Measurements from ENCODE around the gene LRRC4B.

Gene LRRC4B

DNA sequence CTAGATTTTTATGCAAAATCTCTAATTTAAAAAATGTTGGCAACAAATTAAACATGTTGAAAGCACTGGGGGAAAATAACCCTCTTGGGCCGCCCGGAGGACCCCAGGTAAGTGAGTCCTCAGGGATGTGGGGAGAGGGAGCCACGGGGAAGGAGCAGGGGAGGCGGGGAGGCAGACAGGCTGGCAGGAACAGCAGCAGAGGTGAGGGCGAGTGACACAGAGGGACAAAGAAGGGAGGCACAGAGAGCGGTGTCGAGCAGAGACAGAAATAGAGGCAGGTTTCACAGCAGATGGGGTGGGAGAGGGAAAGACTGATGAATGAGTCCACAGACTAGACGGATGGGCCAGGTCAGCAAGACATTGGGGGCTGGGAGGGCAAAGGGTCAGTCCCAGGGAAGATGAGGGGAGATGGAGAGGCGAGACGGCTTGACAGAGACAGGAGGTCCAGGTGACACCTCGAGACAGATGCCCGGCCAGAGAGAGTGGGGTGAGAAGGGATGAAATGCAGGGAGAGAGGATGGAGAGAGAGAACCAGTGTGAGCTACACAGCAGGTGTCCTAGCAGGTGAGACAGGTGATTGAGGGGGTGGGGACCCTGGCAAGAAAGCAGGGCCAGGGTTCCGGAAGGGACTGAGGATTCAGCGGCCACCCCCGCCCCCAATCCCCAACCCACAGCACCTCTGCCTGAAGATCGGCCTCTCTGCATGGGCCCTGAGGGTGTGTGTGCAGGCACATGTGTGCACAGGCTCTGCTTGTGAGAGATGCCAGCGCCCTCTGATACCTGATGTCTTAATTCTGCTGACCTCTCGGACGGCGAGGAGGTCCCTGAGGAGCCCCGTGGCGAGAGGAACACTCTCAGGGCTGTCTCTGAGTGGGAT, 3.8 kb downstream of the LRRC4B start:
- Mint-ChIP-seq H3K27ac (peak overlapping the region; percentile 28), H3K9me3 (no peaks in the 10 kb centered on the region), H3K4me3 (no peak overlapping the region), H3K27me3 (peaks cover 41% of the 10 kb centered on the region), H3K4me1 (peaks cover 15% of the 10 kb centered on the region), H3K36me3 (peaks cover 2% of the 10 kb centered on the region)
- ATAC-seq (ENCODE audit: low read depth) = no peak
- no peak for DNase-seq (ENCODE audit: low spot score in 2 of 2)

DNA sequence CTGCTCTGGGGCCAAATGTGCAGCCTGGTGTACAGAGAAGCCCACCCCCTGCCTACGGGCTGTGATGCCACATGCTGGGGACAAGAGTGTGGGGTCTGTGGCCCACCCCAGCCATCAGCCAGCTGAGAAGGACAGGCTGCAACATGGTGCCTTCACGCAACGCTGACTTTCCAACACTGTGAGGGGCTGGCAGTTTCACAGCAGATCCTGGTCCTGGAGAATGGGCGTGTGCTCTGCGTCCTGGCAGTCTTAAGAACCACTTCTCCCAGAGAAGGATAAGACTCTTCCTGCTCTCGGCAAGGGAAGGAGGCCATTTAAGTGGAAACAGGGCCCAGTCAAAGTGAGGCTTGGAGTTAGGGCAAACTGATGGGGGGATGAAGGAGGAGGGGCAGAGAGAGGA, 4.6 kb downstream of the LRRC4B start:
- Mint-ChIP-seq H3K27ac (no peak overlapping the region), H3K9me3 (no peaks in the 10 kb centered on the region), H3K36me3 (peaks cover 2% of the 10 kb centered on the region), H3K27me3 (peaks cover 34% of the 10 kb centered on the region), H3K4me1 (peaks cover 15% of the 10 kb centered on the region), H3K4me3 (no peak overlapping the region)
- ATAC-seq (ENCODE audit: low read depth) (no peak), DNase-seq (ENCODE audit: low spot score in 2 of 2) (no peak)

DNA sequence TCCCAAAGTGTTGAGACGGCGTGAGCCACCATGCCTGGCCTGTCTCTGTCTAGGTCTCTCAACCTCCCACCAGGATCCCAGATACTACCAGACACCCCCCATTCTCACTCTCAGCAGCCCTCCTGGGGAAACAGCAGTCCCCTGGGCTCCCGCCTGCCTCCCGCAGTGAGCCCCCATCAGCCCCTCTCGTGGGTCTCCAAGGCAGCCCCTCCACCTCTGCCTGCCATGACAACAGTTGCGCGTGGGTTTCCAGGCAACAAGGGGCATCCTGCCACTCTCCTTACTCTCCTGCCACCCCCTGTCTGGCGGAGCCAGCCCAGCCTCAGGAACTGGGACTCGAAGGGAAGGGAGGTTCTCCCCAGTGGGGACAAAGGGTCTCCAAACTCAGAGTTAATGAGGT, 5.2 kb downstream of the LRRC4B start:
- Mint-ChIP-seq H3K27me3 (peaks cover 33% of the 10 kb centered on the region), H3K27ac (no peak overlapping the region), H3K4me1 (peaks cover 15% of the 10 kb centered on the region), H3K4me3 (no peak overlapping the region), H3K36me3 (peaks cover 2% of the 10 kb centered on the region), H3K9me3 (no peaks in the 10 kb centered on the region)
- no peak for ATAC-seq (ENCODE audit: low read depth)
- DNase-seq (ENCODE audit: low spot score in 2 of 2) = no peak

DNA sequence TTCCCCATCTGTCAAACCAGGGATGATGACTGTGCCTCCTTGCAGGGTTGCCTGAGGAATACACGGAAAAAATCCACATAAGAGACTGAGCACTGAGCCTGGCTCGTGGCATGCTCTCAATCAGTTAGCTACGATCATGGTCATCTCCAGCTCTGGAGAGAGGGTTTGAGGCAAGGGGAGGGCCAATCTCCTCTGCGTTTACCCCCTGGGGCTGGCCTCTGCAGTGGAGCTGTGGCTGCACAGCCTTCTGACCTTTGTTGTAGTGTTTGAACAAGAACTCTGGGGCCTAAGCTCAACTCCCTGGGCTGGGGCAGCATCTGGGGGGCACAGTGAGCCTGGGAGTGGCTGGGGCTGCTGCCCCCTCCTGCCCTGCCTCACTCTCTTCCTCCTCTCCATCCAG, 5.9 kb downstream of the LRRC4B start:
- DNase-seq (ENCODE audit: low spot score in 2 of 2) = no peak
- Mint-ChIP-seq H3K36me3 (peaks cover 2% of the 10 kb centered on the region), H3K9me3 (no peaks in the 10 kb centered on the region), H3K27ac (no peak overlapping the region), H3K4me3 (no peak overlapping the region), H3K27me3 (peaks cover 33% of the 10 kb centered on the region), H3K4me1 (peaks cover 15% of the 10 kb centered on the region)
- ATAC-seq (ENCODE audit: low read depth) = no peak

DNA sequence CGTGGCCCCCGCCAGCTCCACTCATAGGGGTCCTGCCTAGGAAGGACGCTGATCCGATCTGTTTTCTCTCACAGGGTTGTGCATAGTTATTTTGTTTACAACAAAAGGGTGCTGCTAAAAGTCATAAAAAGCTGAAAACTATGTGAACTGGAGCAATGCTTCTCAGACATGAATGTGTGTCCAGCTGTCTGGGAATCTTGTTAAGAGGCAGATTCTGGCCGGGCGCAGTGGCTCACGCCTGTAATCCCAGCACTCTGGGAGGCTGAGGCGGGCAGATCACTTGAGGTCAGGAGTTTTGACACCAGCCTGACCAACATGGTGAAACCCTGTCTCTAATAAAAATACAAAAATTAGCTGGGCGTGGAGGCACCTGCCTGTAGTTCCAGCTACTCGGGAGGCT, 8.6 kb downstream of the LRRC4B start:
- no peaks in the 10 kb centered on the region for H3K9me3 Mint-ChIP-seq

DNA sequence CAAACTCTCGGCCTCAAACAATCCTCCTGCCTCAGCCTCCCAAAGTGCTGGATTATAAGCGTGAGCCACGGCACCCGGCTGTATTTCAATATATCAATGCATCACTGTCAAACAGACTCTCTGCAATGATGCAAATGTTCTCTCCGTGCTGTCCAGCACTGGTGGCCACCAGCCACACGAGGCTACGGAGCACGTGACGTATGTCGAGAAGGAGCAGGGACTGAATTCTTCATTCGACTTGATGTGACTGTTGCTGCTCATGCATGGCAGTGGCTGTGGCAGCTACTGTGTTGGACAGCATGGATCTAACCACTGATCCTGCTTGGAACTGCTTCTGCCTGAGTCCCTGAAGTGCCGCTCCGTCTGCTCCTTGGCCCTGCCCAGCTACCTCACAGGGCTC, 9.8 kb downstream of the LRRC4B start:
- Mint-ChIP-seq H3K4me1 (peaks cover 5% of the 10 kb centered on the region), H3K27ac (no peak overlapping the region), H3K36me3 (no peaks in the 10 kb centered on the region), H3K4me3 (no peak overlapping the region), H3K9me3 (no peaks in the 10 kb centered on the region), H3K27me3 (peaks cover 30% of the 10 kb centered on the region)
- no peak for DNase-seq (ENCODE audit: low spot score in 2 of 2)
- no peak for ATAC-seq (ENCODE audit: low read depth)

More for the DNA sequence above, 8.6 kb downstream of the LRRC4B start:
- Mint-ChIP-seq H3K4me3 (no peak overlapping the region), H3K27ac (no peak overlapping the region), H3K27me3 (peaks cover 32% of the 10 kb centered on the region), H3K4me1 (peaks cover 8% of the 10 kb centered on the region), H3K36me3 (no peaks in the 10 kb centered on the region)
- DNase-seq (ENCODE audit: low spot score in 2 of 2) (no peak), ATAC-seq (ENCODE audit: low read depth) (no peak)

DNA sequence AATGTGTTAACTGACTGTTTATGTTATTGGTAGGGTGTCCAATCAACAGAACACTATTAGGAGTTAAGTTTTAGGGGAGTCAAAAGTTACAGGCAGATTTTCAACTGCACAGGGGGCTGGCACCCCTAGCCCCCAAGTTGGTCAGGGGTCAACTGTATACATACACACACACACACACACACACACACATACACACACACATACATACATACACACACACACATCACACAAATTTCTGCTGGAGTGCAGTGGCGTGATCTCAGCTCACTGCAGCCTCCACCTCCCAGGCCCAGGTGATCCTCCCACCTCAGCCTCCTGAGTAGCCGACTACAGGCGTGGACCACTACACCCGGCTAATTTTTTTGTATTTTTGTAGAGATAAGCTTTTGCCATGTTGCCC, 10.2 kb downstream of the LRRC4B start:
- ATAC-seq (ENCODE audit: low read depth) (no peak), DNase-seq (ENCODE audit: low spot score in 2 of 2) (no peak)
- Mint-ChIP-seq H3K27ac (no peak overlapping the region), H3K9me3 (no peaks in the 10 kb centered on the region), H3K4me1 (peaks cover 9% of the 10 kb centered on the region), H3K36me3 (no peaks in the 10 kb centered on the region), H3K27me3 (peaks cover 32% of the 10 kb centered on the region), H3K4me3 (no peak overlapping the region)

DNA sequence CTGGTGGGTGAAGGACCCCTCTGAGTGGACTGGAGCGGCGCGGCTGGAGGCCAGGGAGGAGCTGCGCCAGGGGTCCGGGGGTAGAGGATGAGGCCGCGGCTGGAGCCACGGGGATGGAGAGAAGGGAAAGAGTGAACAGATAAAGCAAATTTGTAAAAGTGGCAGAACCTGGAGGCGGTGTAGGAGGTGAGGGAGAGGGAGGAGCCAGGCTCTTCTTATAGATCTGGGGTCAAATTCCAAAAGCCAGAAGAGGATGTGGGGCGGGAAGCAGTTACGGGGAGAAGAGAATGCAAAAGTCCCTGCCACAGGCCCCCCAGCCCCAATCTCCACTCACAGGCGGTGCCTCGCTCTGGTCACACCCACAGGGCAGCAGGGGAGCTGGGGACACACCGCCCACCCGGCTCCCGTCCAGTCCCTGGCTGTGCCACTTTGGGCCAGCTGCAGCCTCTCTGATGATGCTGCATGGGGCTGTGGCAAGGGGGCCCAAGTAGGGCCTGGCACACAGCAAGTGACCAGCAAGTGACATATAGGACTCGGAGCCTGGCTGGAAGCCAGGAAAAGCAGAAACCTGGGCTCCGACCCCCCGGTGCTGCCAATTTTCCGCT, 11.1 kb downstream of the LRRC4B start:
- H3K27me3 Mint-ChIP-seq = peaks cover 39% of the 10 kb centered on the region
- peaks cover under 1% of the 10 kb centered on the region for H3K36me3 Mint-ChIP-seq
- no peak for DNase-seq (ENCODE audit: low spot score in 2 of 2)
- H3K4me3 Mint-ChIP-seq = no peak overlapping the region
- H3K27ac Mint-ChIP-seq = no peak overlapping the region
- peaks cover 15% of the 10 kb centered on the region for H3K4me1 Mint-ChIP-seq
- no peak for ATAC-seq (ENCODE audit: low read depth)
- H3K9me3 Mint-ChIP-seq = no peaks in the 10 kb centered on the region

DNA sequence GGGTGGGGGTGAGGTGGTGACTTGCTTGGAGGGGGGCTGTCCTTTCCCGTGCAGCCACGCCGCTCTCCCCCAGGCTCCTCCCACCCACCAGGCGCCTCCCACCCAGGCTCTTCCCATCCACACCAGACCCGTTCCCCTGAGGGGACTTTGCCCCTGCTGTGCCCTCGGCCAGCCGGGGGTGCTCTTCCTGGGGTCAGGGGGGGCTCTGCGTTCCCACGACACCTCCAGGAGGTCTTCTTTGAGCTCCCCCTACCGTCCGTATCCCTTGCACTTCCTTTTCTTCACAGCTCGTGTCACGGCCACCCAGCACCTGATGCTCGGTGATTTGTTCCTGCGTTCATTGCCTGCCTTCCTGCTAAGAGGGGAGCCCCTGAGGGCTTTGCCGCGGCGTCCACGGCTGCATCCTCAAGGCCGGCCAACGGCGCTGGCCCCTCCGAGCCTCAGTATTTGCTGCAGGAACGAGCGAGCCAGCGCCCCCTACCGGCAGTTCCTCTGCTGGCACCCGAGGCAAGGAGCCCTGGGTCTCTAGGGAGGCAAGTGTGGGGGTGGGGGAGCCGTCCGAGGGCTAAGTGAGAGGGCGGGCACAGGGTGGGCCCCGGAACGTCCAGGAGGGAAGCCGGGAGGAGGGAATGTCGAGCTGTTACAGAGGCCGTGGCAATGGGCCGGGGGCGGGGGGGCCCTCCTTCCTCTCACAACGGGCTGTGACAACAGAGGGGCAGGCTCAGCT, 11.8 kb downstream of the LRRC4B start:
- peak; percentile 80 for ATAC-seq (ENCODE audit: low read depth)
- peaks cover 1% of the 10 kb centered on the region for H3K36me3 Mint-ChIP-seq
- H3K4me1 Mint-ChIP-seq = peaks cover 18% of the 10 kb centered on the region
- H3K4me3 Mint-ChIP-seq = peak overlapping the region; percentile 85
- peaks cover 43% of the 10 kb centered on the region for H3K27me3 Mint-ChIP-seq
- no peak overlapping the region for H3K27ac Mint-ChIP-seq
- DNase-seq (ENCODE audit: low spot score in 2 of 2) = peak; percentile 59 to 79
- H3K9me3 Mint-ChIP-seq = no peaks in the 10 kb centered on the region

DNA sequence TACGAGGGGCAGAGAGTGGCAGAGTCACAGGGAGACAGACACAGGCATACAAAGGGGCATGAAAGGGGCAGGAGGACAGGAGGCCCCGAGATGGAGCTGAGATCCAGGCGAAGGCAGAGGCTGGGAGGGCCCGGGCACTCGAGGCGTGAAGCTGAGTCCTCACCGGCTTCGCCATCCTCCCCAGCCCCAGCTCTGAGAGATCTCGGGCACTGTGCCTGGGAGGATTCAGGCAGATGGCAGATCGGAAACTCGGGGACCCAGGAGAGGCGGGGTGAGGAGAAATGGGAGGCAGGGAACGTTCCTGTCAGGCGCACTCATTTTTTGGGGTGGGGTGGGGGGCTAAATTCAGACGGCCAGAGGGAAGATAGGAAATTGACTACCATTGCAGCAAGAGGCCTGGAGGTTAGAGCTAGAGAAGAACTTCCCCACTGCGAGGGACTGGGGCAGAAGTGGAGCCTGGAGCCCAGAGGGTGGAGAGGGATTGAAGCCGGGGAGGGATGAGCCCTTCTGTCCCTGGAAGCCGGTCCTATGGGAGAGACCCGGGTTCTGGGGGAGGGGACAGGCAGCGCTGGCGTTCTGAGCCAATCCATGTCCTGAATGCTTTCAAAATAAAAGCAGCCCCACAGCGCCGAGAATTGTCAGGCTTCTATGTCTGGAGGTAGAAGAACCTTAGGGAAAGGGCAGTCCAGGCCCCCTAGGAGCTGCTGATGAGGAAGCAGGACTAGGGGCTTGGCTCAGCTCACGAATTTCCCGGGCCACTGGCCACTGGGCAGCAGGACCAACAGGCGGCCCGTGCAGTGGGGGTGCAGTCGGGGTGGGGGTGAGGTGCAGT, 12.6 kb downstream of the LRRC4B start:
- Mint-ChIP-seq H3K36me3 (peaks cover 1% of the 10 kb centered on the region), H3K9me3 (no peaks in the 10 kb centered on the region), H3K27ac (no peak overlapping the region), H3K27me3 (peaks cover 45% of the 10 kb centered on the region), H3K4me3 (peak overlapping the region; percentile 25), H3K4me1 (peaks cover 19% of the 10 kb centered on the region)
- ATAC-seq (ENCODE audit: low read depth) = no peak
- no peak for DNase-seq (ENCODE audit: low spot score in 2 of 2)

DNA sequence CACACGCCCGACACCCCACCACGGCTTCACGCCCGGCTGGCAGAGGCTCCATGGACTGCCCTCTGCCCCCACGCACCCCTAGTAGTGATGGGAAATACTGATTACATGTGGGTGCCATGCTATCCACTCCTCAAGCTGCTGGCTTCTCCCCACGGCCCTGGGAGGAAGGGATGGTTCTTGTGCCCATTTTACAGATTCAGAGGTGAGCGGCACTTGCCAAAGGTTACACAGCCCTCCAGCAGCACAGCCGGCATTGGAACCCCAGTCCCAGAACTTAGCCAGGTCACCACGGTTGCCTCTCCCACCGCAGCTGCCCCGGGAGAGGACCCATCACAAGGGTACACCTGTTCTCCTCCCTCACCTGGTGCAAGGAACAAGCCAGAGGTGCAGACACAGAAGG, 13.2 kb downstream of the LRRC4B start:
- Mint-ChIP-seq H3K36me3 (peaks cover 1% of the 10 kb centered on the region), H3K27ac (no peak overlapping the region), H3K9me3 (no peaks in the 10 kb centered on the region), H3K27me3 (peaks cover 49% of the 10 kb centered on the region), H3K4me1 (peaks cover 21% of the 10 kb centered on the region), H3K4me3 (peak overlapping the region; percentile 22)
- DNase-seq (ENCODE audit: low spot score in 2 of 2) (no peak), ATAC-seq (ENCODE audit: low read depth) (no peak)

DNA sequence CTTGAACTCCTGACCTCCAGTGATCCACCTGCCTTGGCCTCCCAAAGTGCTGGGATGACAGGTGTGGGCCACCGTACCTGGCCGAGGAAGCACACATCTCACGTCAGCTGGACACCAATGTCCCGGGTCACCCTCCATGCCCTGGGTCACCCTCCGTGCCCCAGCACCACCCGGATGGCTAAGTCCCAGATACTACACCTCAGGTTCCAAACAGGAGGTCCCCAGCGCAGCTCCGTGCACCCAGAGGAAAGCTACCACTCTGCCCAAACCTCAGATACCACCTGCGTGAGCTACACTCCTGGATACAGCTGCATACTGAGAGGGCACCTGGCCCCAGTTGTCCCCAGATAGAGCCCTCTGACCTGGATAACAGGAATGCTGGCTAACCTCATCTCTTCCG, 14.0 kb downstream of the LRRC4B start:
- ATAC-seq (ENCODE audit: low read depth) (no peak), DNase-seq (ENCODE audit: low spot score in 2 of 2) (no peak)
- Mint-ChIP-seq H3K4me3 (no peak overlapping the region), H3K36me3 (peaks cover 1% of the 10 kb centered on the region), H3K9me3 (no peaks in the 10 kb centered on the region), H3K4me1 (peaks cover 21% of the 10 kb centered on the region), H3K27ac (no peak overlapping the region), H3K27me3 (peaks cover 53% of the 10 kb centered on the region)

DNA sequence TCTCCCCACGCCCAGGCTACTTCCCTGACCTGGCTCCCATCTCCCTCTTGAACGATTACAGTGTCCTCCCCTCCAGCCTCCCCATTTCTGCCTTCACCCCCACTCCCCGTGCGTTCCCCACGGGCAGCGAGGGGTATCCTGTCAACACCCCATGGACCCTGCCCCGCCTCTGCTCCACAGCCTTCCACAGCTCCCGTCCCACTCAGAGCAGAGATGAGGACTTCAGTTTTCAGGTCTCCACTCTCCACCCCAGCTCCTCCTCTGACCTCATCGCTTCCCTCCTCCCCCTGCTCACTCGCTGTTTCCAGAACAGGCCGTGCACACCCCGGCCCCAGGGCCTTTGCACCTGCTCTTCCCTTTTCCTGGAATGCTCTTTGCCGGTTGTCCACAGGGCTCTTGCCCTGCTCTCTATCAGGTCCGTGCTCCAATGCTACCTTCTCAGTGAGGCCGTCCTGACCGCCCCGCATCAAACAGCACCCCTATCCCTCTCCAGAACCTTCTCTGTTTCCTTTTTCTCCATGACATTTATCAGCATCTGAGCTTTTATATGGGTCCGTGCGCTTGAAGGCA, 15.0 kb downstream of the LRRC4B start:
- Mint-ChIP-seq H3K27ac (no peak overlapping the region), H3K9me3 (no peaks in the 10 kb centered on the region), H3K4me3 (no peak overlapping the region), H3K4me1 (peaks cover 21% of the 10 kb centered on the region), H3K27me3 (peaks cover 53% of the 10 kb centered on the region), H3K36me3 (peaks cover 1% of the 10 kb centered on the region)
- no peak for ATAC-seq (ENCODE audit: low read depth)
- no peak for DNase-seq (ENCODE audit: low spot score in 2 of 2)
